Esophagus muscularis mucosa (tissue), 4 donors: ENCODE data around the gene PLPP4. TPM values are rescaled to one million over a fixed set of nuclear protein-coding genes. Genes with fewer than 3 reads are reported as not detected.
A peak's percentile ranks its signal among the peaks of the same experiment; 100 is the strongest.

Experiments used
- DNase-seq: peaks from one replicate; pipeline ENCODE4 v3.0.0-alpha.2; 2017; ENCODE audit errors: extremely low spot score
- H3K27ac ChIP-seq, 4 donors: fragments of 200-600 bp; sonication (generic); replicated peaks in 1 of 4; 1 replicate in 3 of 4; 2 replicates in 1 of 4; pipeline ENCODE4 v1.5.1; 2016 to 2019; ENCODE audit warnings: mild to moderate bottlenecking in 1 of 4
- H3K27me3 ChIP-seq, 4 donors: fragments of 200-600 bp; sonication (generic); one replicate each; pipeline versions ENCODE4 v1.5.1 to v1.6.0; 2016 to 2019
- H3K36me3 ChIP-seq, 4 donors: fragments of 200-600 bp; sonication (generic); one replicate each; pipeline ENCODE4 v1.5.1; 2016 to 2019
- H3K4me1 ChIP-seq, 4 donors: fragments of 200-600 bp; sonication (generic); one replicate each; pipeline ENCODE4 v1.5.1; 2016 to 2019
- H3K4me3 ChIP-seq, 4 donors: fragments of 200-600 bp; sonication (generic); 1 replicate in 2 of 4; 2 replicates in 2 of 4; pipeline ENCODE4 v1.5.1; 2016 to 2019; ENCODE audit warnings: mild to moderate bottlenecking in 4 of 4, moderate library complexity in 1 of 4
- H3K9me3 ChIP-seq, 4 donors: fragments of 200-600 bp; sonication (generic); 1 replicate in 3 of 4; 2 replicates in 1 of 4; pipeline ENCODE4 v1.5.1; 2016 to 2019
- CTCF ChIP-seq, 3 experiments: fragments of 200-600 bp in 2 of 3; fragments of 450-650 bp in 1 of 3; sonication (generic) in 2 of 3; IDR thresholded peaks; one replicate each; pipeline ENCODE4 v1.5.1; 2017 to 2019; ENCODE audit warnings: antibody characterized with exemption in 3 of 3, mild to moderate bottlenecking in 2 of 3, moderate library complexity in 1 of 3
- EP300 ChIP-seq: sonication (generic); formaldehyde crosslinking; IDR thresholded peaks from one replicate; pipeline ENCODE4 v1.6.1; 2017; ENCODE audit warnings: antibody characterized with exemption
- POLR2A ChIP-seq: fragments of 450-650 bp; IDR thresholded peaks from one replicate; pipeline ENCODE4 v1.6.1; 2017; ENCODE audit warnings: antibody characterized with exemption, moderate library complexity, mild to moderate bottlenecking, low read depth
- POLR2AphosphoS5 ChIP-seq, 2 donors: sonication (generic); formaldehyde crosslinking; IDR thresholded peaks; one replicate each; pipeline ENCODE4 v1.6.1; 2017; ENCODE audit warnings: antibody characterized with exemption in 2 of 2
- WGBS: methylation state at CpG from one replicate; pipeline ENCODE4 v1.1.5; 2018; 5-methylcytosine and 5-hydroxymethylcytosine counted together
- intact Hi-C: fragments of 100-400 bp; cut with DNase I; formaldehyde crosslinking; loops from one replicate; pipeline ENCODE4 v1.15.1; 2023
- total RNA-seq, 4 donors: library from RNA; depleted of rRNA; stranded (reverse); fragments of >200 nt; gene quantifications; one replicate each; pipeline versions ENCODE4 v1.1.0 to v1.2.1, GENCODE V29; 2016

The PLPP4 gene
- total RNA-seq, 4 donors from 2014 or later: 0.84 to 2.1 (median 1.3) TPM

- Histone ChIP-seq H3K27ac (no peak overlapping the region), H3K4me1 (no peaks in the 10 kb centered on the region), H3K27me3 (peaks cover 0 to 12% (median 0%) of the 10 kb centered on the region in 4 donors), H3K36me3 (no peaks in the 10 kb centered on the region), H3K9me3 (no peaks in the 10 kb centered on the region), H3K4me3 (no peak overlapping the region)
- no peak for DNase-seq
- TF ChIP-seq CTCF (IDR thresholded peaks at IDR 0.05) (no peak), POLR2AphosphoS5 (IDR thresholded peaks at IDR 0.05) (no peak), EP300 (no peak), POLR2A (no peak)
- intact Hi-C loops: no loop called here
- 84% methylated on average over 1 of the region's 1 CpG for WGBS
Observed at GRCh38 chr10:120508966-120509365, 51.9 kb downstream of the PLPP4 start.

- Histone ChIP-seq H3K4me3 (no peak overlapping the region), H3K27ac (no peak overlapping the region), H3K27me3 (peaks cover 0 to 27% (median 0%) of the 10 kb centered on the region in 4 donors), H3K36me3 (no peaks in the 10 kb centered on the region), H3K4me1 (no peaks in the 10 kb centered on the region), H3K9me3 (no peaks in the 10 kb centered on the region)
- intact Hi-C loops: no loop called here
- WGBS: 89% methylated on average over 3 of the region's 3 CpGs
- peak; percentile 10 for DNase-seq
- TF ChIP-seq EP300: no peak
- TF ChIP-seq CTCF (IDR thresholded peaks at IDR 0.05): no peak
- no peak for TF ChIP-seq POLR2A
- no peak for TF ChIP-seq POLR2AphosphoS5 (IDR thresholded peaks at IDR 0.05)
Observed at GRCh38 chr10:120511165-120511564, 54.1 kb downstream of the PLPP4 start.

- no peaks in the 10 kb centered on the region for H3K9me3 ChIP-seq
- no peaks in the 10 kb centered on the region for H3K4me1 ChIP-seq
- H3K27me3 ChIP-seq: peaks cover 0 to 27% (median 0%) of the 10 kb centered on the region in 4 donors
- DNase-seq: peak; percentile 2
- TF ChIP-seq CTCF (IDR thresholded peaks at IDR 0.05): no peak
- no peak for TF ChIP-seq EP300
- TF ChIP-seq POLR2AphosphoS5 (IDR thresholded peaks at IDR 0.05): no peak
- intact Hi-C loops: no loop called here
- H3K36me3 ChIP-seq: no peaks in the 10 kb centered on the region
- 69% methylated on average over 3 of the region's 3 CpGs for WGBS
- no peak overlapping the region for H3K4me3 ChIP-seq
- no peak overlapping the region for H3K27ac ChIP-seq
Observed at GRCh38 chr10:120513307-120513796, 56.3 kb downstream of the PLPP4 start.

- WGBS: 25% methylated on average over 11 of the region's 11 CpGs
- no peaks in the 10 kb centered on the region for H3K4me1 ChIP-seq
- intact Hi-C loops: no loop called here
- no peaks in the 10 kb centered on the region for H3K36me3 ChIP-seq
- no peak overlapping the region for H3K4me3 ChIP-seq
- H3K9me3 ChIP-seq: no peaks in the 10 kb centered on the region
- DNase-seq: peak; percentile 55
- no peak overlapping the region for H3K27ac ChIP-seq
- TF ChIP-seq POLR2AphosphoS5 (IDR thresholded peaks at IDR 0.05) (no peak), CTCF (IDR thresholded peaks at IDR 0.05) (no peak), POLR2A (no peak), EP300 (no peak)
- H3K27me3 ChIP-seq: peaks cover 0 to 27% (median 0%) of the 10 kb centered on the region in 4 donors
Observed at GRCh38 chr10:120514035-120514620, 57.1 kb downstream of the PLPP4 start.

- no peak for TF ChIP-seq EP300
- TF ChIP-seq POLR2AphosphoS5 (IDR thresholded peaks at IDR 0.05): no peak
- no peak for TF ChIP-seq CTCF (IDR thresholded peaks at IDR 0.05)
- TF ChIP-seq POLR2A: no peak
- Histone ChIP-seq H3K36me3 (no peaks in the 10 kb centered on the region), H3K4me1 (no peaks in the 10 kb centered on the region), H3K9me3 (no peaks in the 10 kb centered on the region), H3K4me3 (no peak overlapping the region), H3K27ac (no peak overlapping the region), H3K27me3 (peaks cover 0 to 27% (median 0%) of the 10 kb centered on the region in 4 donors)
- intact Hi-C loops: no loop called here
- WGBS: 57% methylated on average over 2 of the region's 2 CpGs
- DNase-seq: no peak
Observed at GRCh38 chr10:120514959-120515358, 57.9 kb downstream of the PLPP4 start.
